TTC549 (cell line): Measurements from ENCODE around the gene KIF12.

ENCODE experiments used
- FAIRE-seq: peaks from 2 replicates; lab custom pipeline; 2012; peaks lifted over from hg19 to GRCh38; lab: Jason Lieb, UNC

Gene KIF12

GRCh38 chr9:114065304-114065703, 33.8 kb downstream of the KIF12 start:
- no peak for FAIRE-seq

- FAIRE-seq: no peak
Measured at GRCh38 chr9:114061830-114062474, 37.1 kb downstream of the KIF12 start.

DNA sequence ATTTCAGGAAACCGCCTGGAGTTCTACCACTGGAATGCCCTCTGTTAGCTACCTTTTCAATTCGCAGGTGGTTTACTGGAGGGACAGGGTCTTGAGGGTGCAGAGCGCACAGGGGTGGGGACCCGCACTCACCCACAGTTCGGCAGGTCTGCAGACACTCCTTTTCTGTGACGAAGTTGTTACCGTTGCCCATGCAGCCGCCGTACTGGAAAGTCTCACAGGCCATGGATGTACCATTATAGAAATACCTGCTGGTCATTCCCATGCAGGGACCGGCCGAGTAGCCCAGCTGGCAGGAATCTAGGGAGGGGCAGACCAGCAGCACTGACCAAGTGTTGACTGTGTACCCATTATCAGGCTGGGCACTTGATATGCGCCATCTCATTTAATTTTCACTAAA, 37.8 kb downstream of the KIF12 start:
- FAIRE-seq: no peak

DNA sequence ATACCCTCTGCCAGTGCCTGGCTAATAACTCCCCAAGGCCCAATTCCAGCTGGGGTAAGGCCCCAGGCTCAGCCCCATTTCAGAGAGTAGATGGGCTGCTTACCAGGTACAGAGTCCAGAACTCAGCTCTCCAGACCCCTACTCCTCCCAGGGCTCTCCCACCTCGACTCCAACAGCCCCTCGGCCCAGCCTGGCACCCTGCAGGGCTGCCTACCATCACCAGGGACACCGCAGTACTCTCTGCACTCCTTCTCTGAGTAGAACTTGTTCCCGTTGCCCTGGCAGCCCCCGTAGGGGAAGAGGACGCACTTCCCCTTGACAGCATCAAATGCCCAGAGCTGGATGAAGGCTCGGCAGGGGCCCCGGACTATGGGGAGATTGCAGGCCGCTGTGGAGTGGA, 38.4 kb downstream of the KIF12 start:
- FAIRE-seq: no peak

DNA sequence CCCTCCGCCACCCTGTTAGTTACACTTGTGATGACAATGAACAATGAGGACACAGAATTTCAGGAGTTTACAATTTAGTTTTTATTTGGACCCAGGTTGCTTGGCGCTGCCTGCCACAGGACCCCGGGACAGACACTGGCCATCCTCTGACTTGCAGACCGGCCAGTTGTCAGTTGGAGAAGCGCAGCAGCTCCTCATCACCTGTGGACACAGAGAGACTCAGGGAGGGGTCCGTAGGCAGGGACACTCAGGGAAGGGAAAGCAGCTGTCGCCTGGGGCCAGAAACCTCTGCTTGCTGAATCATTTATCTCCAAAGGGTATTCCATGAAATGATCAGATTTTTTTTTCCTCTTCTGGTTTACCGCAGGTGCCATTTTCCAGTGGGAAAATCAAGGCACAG, 39.0 kb downstream of the KIF12 start:
- no peak for FAIRE-seq

DNA sequence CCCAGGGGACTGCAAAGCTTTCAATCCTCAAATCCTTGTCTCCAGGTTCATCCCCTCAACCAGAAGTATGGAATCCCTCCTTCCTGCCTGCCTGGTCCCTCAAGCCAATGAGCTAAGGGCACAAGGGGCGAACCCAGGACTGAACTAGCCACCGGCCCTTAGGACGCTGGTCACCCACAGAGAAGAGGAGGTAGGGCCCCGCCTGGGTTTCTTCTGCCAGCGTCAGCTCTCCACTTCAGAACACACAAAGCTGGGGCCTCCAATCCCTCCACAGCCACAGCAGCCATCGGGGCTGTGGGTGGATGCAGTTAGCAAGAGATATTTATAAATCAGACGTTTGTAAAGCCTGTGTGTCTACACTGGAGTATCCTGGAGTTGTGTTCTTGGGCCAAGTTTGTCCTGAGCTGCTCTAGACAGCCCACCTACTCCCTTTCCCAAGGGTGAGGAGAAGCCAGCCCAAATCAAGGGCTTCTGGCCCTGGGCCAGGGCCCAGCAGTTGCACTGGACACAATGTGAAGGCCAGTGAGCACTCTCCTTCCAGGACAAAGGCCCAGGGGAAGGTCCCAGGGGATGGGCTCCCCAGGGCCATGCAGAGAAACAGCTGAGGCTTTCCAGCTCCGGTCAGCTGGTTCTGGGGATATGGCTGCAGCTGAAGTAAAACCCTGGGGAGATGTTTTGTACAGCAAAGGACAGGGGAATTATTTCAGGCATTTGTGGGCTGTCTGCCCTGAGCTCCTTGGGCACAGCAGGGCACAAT, 39.9 kb downstream of the KIF12 start:
- no peak for FAIRE-seq

DNA sequence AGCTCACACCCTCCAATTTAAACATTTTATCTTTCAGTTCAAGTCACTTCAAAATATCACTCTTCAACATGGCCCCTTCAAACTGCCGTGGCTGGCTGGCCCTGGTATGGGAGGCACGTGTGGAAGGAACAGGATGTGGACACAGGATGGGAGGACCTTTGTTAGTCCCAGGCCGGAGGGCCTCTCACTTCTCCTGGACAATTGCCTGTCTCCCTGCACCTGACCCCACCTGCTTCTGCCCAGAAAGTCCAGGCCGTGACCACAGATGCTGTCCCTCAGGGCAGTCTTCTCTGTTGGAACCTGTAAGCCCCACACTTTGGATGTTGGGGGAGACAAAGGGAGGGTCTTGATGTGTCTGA, 40.4 kb downstream of the KIF12 start:
- no peak for FAIRE-seq

GRCh38 chr9:114057161-114057885, 41.8 kb downstream of the KIF12 start:
- FAIRE-seq: no peak

GRCh38 chr9:114056527-114056926, 42.6 kb downstream of the KIF12 start:
- FAIRE-seq: no peak

GRCh38 chr9:114055894-114056293, 43.2 kb downstream of the KIF12 start:
- no peak for FAIRE-seq

GRCh38 chr9:114055061-114055460, 44.0 kb downstream of the KIF12 start:
- FAIRE-seq: no peak

DNA sequence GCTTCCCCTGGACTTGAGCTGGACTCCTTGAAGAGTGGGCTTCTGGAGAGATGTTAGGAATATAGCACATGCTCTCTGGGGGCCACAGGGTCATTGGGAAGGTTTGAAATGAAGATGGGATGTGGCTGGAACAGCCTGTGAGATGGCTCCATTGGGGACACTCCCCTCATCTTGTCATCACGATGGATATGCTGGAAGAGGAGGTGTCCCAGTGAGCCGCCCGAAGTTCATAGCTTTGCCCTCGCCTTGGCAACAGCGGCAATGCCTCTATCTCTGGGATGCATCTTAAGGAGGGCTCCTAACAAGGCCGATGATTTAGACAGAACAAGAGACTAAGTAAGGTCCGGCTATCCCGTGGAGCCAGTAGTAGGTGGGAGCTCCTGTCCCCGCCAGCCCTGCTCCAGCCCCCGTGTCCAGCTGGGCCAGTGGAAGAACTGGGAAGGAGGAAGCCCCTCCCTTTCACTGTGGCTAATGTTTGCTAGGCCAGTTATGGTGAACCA, 44.9 kb downstream of the KIF12 start:
- FAIRE-seq: no peak

- FAIRE-seq: no peak
Measured at GRCh38 chr9:114053246-114054005, 45.7 kb downstream of the KIF12 start.

DNA sequence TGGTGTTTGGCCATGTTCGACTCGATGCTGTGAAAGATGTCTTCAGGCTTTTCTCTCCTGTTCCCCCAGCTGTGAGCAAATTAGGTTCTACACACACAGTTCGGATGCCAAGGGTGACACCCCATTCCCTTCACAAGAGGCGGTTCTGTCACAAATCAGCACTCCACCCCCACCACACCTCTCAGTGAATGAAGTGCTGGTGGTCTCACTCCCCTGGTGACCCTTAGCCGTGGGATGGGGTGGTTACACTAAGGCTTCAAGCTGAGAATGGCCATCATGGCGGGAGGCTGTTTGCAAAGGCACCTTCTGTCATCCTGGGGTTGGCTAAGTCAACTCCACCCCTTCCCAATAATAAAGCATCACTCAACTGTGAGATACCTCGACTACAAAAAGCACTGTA, 47.4 kb downstream of the KIF12 start:
- no peak for FAIRE-seq

GRCh38 chr9:114051281-114051680, 47.8 kb downstream of the KIF12 start:
- FAIRE-seq: no peak

DNA sequence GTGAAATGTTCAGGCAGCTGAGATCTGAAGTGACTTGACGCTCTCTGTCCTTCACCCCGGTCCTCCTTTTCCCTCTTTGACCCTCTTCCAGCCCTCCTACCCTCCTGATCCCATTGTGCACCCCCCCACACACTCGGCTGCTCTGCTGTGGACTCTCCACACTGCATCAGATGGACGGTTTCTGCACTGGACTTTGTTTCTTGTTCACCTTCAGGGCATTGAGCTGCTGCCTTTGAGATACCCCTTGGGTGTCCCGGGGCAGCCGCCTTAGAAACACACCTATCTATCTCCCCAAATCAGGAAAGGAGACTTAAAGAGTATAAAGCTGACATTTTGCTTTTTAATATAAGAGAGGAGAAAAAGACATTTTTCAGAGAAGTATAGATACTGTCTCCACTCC, 48.4 kb downstream of the KIF12 start:
- no peak for FAIRE-seq

DNA sequence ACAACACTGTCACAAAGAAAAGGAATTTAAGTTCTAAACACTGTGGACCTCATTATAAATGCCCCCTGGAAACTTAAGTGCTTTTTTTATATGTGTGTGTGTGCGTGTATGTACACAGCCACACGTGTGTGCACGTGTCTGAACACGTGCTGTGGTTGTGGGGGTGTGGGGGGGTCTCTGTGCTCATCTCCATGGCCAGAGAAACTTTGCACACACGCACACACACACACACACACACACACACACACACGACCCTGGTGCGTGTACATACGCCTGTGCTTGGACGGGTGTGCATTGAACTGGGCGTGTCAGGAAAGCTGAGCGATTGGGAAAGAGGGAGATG, 48.9 kb downstream of the KIF12 start:
- no peak for FAIRE-seq

DNA sequence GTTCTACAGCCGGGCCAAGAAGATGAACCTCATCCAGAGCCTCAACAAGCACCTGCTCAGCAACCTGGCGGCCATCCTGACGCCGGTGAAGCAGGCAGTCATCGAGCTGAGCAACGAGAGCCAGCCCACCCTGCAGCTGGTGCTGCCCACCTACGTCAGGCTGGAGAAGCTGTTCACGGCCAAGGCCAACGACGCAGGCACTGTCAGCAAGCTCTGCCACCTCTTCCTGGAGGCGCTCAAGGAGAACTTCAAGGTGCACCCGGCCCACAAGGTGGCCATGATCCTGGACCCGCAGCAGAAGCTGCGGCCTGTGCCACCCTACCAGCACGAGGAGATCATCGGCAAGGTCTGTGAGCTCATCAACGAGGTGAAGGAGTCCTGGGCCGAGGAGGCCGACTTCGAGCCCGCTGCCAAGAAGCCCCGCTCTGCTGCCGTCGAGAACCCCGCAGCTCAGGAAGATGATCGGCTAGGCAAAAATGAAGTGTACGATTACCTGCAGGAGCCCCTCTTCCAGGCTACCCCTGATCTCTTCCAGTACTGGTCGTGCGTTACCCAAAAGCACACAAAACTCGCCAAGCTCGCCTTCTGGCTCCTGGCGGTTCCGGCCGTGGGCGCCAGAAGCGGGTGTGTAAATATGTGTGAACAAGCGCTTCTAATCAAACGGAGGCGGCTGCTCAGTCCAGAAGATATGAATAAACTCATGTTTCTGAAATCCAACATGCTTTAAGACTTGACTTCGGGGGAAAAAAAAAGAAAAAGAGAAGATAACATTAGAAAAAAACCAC, 49.5 kb downstream of the KIF12 start:
- FAIRE-seq: no peak

- FAIRE-seq: no peak
Measured at GRCh38 chr9:114048533-114049415, 50.3 kb downstream of the KIF12 start.

DNA sequence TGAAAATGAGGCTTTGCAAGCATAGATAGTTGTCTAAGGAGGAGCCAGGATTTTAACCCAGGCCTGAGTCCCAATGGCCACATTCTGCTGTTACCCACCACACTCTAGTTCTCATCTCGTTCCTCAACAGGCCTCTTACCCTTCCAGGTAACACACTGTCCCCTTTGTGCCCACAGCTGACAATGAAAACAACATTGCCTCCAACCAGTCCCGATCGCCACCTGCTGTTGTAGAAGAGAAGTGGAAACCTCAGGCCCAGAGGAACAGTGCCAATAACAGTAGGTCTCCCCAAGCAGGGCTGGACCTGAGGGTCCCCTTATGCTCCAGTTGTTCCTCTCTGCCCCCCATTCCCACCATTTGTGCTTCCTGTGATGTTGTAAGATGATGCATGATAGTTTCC, 51.4 kb downstream of the KIF12 start:
- no peak for FAIRE-seq

- no peak for FAIRE-seq
Measured at GRCh38 chr9:114046875-114047274, 52.2 kb downstream of the KIF12 start.
